Cardiac atrium fibroblast (primary cell): Measurements from ENCODE around the gene MXD1. TPM values are rescaled to one million over a fixed set of nuclear protein-coding genes. Genes with fewer than 3 reads are reported as not detected.

Source experiments
- total RNA-seq: library from RNA; depleted of rRNA; stranded (reverse); fragments of >200 nt; gene quantifications from 2 replicates; pipeline ENCODE4 v1.2.3, GENCODE V29; 2015

MXD1 gene, protein sequence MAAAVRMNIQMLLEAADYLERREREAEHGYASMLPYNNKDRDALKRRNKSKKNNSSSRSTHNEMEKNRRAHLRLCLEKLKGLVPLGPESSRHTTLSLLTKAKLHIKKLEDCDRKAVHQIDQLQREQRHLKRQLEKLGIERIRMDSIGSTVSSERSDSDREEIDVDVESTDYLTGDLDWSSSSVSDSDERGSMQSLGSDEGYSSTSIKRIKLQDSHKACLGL
- total RNA-seq = 4.5 and 7.3 TPM in 2 replicates

DNA sequence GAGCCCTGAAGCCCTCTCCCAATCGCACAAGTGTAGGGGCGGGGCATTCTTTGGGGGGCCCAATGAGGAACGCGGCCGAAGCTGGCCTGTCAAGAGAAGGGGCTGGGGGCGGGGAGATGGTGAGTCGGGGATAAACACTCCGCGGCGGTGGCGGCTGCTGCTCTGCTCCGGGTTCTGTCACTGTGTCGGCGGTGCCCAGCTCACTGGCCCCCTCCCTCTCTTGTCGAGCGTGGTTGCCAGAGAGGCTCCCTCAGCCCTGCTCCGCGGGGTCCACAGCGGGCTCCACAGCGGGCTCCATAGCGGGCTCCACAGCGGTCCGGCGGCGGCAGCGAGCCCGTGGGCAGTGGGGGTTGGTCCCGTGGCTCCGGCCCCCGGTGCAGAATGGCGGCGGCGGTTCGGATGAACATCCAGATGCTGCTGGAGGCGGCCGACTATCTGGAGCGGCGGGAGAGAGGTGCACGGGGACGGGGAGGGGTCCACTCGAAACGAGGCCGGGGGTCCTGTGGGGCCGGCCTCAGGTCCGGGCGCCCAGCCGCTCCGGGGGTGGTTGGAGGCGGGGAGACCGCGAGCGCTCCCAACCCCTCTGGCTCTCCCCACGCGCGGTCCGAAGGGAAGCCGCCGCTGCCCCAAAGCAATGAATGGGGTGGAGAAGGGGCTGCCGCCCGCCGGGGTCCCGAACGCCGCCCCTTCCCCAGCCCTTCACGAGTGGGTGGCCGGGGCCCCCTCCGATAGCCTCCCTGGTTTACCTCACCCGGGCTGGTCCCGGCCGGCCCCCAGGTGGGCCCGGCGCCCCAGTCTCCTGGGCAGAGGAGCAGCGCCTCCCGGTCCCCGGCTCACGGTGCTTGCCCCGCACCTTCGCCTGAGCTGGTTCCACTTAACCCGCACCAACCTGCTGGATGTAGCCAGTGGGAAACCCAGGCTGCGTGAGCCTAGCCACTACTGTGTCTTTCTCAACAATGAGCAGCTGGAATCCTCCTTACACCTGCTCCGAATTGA is at the start of gene MXD1:
Gene MXD1, plus strand, starts transcription at position 160 of the 996 bp plus-strand sequence. Its CDS starts 222 bp downstream, at position 382.

GRCh38 chr2:69893684-69894551 is 21.0 kb upstream of the MXD1 start, which contains the start of gene SNRNP27:
TSS of gene SNRNP27 (plus strand) at chr2:69893956. CDS start at chr2:69893985, 29 bp downstream.

DNA sequence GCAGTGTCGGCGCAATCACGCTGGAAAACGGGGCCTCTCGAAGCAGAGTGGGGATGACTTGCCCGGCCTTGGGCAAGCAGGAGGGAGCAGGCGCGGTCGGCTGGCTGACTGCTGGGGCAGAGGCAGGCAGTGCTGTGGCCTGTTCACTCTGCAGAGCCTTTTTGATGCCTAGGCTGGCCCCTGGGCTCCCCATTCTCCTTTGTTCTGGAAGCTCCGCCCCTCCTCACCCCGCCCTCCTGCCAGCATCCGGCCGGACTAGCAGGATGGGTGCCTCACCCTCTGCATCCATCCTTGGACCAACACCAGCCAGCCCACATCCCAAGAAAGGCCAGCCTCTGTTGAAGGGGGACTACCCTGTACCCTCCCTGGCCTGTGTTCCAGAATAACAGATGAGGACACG is 46.6 kb downstream of the MXD1 start, which contains the start of gene ASPRV1:
Gene ASPRV1, minus strand, starts transcription at position 136 of the 400 bp plus-strand sequence. CDS start 195 bp downstream, outside the sequence.

Other genes with a start within 250 kb of the MXD1 start
- 21.1 and 38.7 TPM in 2 replicates for gene ANXA4, start 173.0 kb upstream of the MXD1 start, total RNA-seq
- 6.3 and 7.8 TPM in 2 replicates for gene GMCL1, start 85.4 kb upstream of the MXD1 start, total RNA-seq
- 41.2 and 50.9 TPM in 2 replicates for gene SNRNP27, start 21.2 kb upstream of the MXD1 start, total RNA-seq
- 0.18 TPM in 1 of 2 replicates, not detected in the other for gene ASPRV1, start 46.5 kb downstream of the MXD1 start, total RNA-seq
- 65.0 and 94.4 TPM in 2 replicates for gene PCBP1, start 172.4 kb downstream of the MXD1 start, total RNA-seq